CD4-positive, alpha-beta T cell treated with Interleukin-17A for 1 hour (primary cell): ENCODE measurements around the gene CYP1A2.

Source experiments
- DNase-seq: peaks from one replicate; pipeline ENCODE4 v3.0.0-alpha.2; 2020

CYP1A2 gene

GRCh38 chr15:74790080-74790916 lies 41.7 kb downstream of the CYP1A2 start:
- no peak for DNase-seq

DNA sequence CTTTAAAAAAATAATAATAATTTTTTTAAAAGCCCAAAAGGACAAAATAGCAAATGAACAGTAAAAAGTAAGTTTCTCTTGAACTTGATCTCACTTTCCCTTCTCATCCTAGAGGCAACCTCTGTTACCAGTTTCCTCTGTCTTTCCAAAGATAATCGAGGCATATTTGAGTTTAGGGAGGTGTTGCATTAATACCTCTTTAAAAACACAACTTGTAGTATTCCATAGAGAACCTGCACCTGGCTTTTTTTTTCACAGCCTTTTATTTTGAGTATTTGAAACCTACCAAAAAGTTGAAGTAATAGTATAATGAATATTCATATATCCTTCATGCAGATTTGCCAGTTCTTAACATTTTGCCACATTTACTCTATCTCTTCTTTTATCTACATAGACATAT lies 42.4 kb downstream of the CYP1A2 start:
- DNase-seq = no peak

DNA sequence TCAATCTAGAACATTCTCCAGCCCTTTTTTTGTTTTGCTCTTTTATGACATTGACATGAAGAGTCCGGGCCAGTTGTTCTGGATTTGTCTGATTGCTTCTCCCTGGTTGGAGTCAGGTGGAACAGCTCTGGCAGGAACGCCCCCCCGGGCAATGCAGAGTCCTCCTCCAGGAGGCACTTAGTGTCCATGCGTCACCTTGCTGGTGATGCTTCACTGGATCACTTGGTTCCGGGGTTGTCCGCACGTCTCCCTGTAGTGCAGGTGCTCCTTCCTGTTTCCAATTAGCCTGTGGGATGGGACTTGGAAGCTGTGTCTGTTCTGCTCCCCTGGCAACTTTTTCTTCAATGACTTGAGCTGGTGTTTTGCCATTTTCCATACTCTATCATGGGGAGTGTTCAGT lies 43.0 kb downstream of the CYP1A2 start:
- DNase-seq = no peak

GRCh38 chr15:74792227-74793016 lies 43.8 kb downstream of the CYP1A2 start:
- DNase-seq = no peak

DNA sequence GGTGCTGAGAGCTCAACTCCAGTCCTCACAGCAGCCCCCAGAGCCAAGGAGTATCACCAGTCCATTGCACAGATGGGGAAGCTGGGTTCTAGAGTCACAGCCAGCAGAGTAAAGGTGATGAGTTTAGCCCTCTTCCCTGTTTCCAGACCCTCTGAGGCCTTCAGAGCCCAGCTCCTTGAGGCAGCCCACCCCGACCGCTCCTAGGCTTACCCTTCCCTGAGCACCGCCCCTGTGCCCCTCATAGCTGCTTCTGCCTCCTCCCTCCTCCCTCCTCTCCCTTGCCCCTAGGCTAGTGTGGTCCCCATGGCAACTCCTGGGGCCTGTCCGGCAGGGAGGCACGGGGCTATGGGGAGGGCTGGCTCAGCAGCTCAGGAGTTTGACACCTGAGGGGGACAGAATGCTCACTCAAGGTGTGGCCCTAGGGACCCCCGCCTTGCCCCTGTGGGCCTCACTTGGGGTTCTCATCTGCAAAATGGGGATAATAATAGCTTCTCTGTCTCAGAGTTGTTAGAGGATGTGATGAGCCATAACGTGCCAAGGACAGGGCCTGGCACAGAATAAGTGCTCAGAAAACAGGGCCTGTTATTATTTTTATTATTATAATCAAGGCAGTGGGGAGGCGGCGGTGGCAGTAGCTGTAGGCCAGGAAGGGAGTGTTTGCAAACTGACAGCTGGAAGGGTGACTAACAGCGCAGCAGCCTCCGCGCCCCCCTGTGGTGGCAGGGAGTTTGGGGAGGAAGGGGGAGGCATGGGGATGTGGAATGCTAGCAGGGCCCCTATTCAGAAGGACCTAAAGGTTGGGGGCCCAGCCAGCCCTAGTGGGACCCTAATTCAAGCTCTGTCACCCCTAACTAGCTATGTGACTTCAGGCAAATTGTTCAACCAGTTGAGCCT lies 44.7 kb downstream of the CYP1A2 start:
- peak; percentile 83 for DNase-seq

DNA sequence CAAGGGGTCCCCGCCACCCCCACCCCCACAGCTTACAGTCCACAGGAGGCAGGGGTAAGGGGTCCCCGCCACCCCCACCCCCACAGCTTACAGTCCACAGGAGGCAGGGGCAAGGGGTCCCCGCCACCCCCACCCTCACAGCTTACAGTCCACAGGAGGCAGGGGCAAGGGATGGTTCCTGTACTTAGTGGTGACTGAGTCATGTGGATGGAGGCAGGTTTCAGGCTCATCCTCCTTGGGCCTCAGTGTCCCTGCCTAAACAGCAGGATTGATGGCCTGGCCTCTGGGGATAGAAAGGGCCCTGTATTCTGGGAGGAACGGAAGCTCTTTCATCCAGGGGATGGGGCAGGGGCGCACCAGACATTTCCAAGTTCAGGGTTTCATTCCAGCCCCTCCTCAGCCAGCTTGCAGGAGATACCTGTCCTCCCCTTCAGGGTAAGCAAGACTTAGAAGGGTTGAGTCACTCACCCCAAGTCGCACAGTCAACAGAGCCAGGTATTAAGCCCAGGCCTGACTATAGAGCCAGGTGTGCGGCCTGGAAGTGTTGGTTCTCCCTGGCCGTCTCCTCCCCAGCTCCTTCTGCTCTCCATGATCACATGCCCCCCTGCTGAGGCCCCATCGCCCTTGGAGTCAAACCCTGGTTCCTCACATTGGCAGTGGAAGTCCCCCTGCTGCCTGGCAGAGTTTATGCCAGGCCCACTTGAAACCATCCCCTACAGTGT lies 45.8 kb downstream of the CYP1A2 start:
- DNase-seq = no peak

DNA sequence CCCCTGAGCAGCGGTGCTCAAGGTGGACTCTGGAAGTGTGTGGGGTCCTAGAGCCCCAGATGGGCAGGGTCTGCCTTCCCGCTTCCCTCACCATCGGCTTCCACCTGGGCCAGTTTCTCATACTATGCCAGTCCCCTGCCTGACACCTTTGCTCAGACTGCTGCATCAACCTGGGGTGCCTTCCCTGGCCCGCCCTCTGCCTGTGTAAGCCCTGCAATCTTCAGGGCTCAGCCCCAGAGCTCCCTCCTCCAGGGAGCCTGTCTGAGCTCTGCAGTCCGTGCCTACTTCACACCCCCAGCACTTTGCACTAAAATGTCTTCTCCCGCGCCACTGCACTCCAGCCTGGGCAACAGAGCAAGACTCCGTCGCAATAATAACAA lies 46.3 kb downstream of the CYP1A2 start:
- DNase-seq = no peak

DNA sequence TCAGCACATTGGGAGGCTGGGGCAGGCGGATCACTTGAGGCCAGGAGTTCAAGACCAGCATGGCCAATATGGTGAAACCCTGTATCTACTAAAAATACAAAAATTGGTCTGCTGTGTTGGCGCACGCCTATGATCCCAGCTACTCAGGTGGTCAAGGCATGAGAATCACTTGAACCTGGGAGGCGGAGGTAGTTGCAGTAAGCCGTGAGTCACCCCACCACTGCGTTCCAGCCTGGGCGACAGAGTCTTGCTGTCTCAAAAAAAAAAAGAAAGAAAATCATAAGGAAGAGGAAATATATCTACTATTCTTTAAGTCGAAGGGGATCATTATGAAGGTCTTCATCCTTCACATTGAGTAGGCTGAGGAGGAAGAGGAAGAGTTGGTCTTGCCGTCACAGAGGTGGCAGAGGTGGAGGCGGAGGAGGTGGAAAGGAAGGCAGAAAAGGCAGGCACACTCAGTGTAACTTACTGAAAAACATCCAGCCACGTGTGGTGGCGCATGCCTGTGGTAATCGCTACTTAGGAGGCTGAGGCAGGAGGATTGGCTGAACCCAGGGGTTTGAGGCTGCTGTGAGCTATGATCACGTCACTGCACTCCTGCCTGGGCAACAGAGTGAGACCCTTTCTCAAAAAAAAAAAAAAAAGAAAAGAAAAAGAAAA lies 47.5 kb downstream of the CYP1A2 start:
- DNase-seq = peak; percentile 55

DNA sequence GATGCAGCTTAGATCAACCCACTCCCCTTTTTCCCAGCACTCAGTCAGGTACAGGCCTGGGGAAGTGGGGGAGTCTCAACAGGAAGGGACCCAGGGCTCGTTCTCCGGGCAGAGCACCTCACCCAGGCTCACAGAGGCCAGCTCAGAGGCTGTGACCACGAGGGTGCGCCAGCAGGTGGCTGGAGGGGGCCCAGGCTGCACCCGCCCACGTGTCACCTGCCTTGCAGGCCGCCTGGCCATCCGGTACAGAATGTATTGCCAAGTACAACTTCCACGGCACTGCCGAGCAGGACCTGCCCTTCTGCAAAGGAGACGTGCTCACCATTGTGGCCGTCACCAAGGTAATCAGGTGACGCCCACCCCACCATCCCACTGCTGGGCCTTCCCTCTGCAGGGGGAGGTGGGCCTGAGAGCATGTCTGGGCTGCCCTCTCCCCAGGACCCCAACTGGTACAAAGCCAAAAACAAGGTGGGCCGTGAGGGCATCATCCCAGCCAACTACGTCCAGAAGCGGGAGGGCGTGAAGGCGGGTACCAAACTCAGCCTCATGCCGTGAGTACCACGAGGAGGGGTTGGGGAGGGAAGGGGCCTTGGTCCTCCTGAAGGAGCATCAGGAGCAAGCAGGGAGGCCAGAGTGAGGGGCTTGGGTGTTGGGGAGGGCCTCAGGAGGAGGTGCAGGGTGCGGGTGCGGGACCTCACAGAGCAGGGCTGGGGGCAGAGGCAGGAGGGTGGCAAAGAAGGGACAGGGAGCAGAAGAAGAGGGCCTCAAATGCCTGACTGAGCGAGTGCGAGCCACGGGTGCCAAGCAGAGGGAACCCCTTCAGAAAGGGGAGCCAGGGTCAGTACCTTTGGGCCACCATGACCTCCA lies 50.0 kb downstream of the CYP1A2 start:
- DNase-seq = no peak

GRCh38 chr15:74799255-74799855 lies 50.7 kb downstream of the CYP1A2 start:
- peak; percentile 49 for DNase-seq

- DNase-seq = peak; percentile 92
Measured at GRCh38 chr15:74799856-74800558, 51.4 kb downstream of the CYP1A2 start.

GRCh38 chr15:74800559-74801094 lies 52.0 kb downstream of the CYP1A2 start:
- no peak for DNase-seq

DNA sequence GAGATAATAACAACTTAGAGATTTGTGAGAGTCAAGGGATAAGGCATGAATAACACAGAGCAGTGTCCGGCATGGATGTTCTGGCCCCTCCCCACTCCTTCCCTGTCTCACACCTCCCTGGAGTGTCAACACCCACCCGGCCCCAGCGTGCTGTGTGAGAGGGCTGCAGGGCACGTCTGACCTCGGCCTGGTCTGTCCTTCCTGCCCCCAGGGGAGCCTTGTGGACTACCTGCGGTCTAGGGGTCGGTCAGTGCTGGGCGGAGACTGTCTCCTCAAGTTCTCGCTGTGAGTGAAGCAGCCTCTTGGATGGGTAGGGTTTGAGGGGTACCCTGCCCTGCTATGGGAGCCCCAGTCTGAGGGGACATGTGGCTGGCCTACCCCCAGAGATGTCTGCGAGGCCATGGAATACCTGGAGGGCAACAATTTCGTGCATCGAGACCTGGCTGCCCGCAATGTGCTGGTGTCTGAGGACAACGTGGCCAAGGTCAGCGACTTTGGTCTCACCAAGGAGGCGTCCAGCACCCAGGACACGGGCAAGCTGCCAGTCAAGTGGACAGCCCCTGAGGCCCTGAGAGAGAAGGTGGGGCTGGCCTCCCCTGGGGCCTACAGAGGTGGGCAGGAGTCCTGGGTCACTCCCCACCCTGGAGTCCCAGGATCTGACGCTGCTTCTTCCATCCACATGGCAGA lies 52.8 kb downstream of the CYP1A2 start:
- DNase-seq = no peak

DNA sequence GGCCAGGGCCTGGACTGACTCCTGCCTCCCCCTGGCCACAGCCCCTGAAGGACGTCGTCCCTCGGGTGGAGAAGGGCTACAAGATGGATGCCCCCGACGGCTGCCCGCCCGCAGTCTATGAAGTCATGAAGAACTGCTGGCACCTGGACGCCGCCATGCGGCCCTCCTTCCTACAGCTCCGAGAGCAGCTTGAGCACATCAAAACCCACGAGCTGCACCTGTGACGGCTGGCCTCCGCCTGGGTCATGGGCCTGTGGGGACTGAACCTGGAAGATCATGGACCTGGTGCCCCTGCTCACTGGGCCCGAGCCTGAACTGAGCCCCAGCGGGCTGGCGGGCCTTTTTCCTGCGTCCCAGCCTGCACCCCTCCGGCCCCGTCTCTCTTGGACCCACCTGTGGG lies 53.6 kb downstream of the CYP1A2 start:
- DNase-seq = no peak

DNA sequence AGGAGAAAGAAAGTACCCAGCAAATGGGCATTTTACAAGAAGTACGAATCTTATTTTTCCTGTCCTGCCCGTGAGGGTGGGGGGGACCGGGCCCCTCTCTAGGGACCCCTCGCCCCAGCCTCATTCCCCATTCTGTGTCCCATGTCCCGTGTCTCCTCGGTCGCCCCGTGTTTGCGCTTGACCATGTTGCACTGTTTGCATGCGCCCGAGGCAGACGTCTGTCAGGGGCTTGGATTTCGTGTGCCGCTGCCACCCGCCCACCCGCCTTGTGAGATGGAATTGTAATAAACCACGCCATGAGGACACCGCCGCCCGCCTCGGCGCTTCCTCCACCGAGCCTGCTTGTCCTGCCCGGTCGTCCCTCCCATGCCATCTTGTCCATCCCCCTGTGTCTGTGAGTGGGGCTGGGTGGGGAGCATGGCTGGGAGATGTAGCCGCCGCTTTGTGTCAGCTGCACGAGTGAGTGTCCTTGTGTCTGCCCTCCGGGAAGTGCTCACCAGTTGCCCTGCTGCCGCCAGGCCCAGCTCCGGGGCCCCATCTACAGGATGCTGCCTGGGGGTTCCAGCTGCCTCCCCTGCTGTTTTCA lies 54.3 kb downstream of the CYP1A2 start:
- DNase-seq = no peak

GRCh38 chr15:74804935-74805334 lies 56.3 kb downstream of the CYP1A2 start:
- no peak for DNase-seq
